Activated T-helper 1 cell treated with anti-CD3 and anti-CD28 coated beads, Interleukin-12 subunit alpha, Interleukin-12 subunit beta, Interleukin-2, Interleukin-4 antibody, amounts not matched to agents 30 ng/mL and 10 ng/mL and 1 ng/mL, durations not matched to agents 14 hours and 24 hours and 36 hours (primary cell): Measurements from ENCODE around the gene SH3BGR. TPM values are rescaled to one million over a fixed set of nuclear protein-coding genes. Genes with fewer than 3 reads are reported as not detected.
"Not testable (repeated sequence)": the region's sequence is repeated elsewhere in the genome, so short reads cannot be mapped to it uniquely, and the experiment has no call there.

ENCODE experiments used
- DNase-seq: peaks from one replicate; pipeline ENCODE4 v3.0.0; 2021; ENCODE audit warnings: low spot score
- H3K27ac Mint-ChIP-seq: one replicate; pipeline ENCODE4 v1.8.0; 2021; ENCODE audit warnings: mild to moderate bottlenecking, mixed read lengths
- H3K27me3 Mint-ChIP-seq: one replicate; pipeline ENCODE4 v1.8.0; 2022; ENCODE audit warnings: mild to moderate bottlenecking, moderate library complexity, mixed read lengths; ENCODE audit not compliant: insufficient read depth
- H3K36me3 Mint-ChIP-seq: one replicate; pipeline ENCODE4 v1.8.0; 2021; ENCODE audit warnings: low read depth, mixed read lengths
- H3K4me1 Mint-ChIP-seq: one replicate; pipeline ENCODE4 v1.8.0; 2021; ENCODE audit warnings: low read depth, mixed read lengths
- H3K4me3 Mint-ChIP-seq: one replicate; pipeline ENCODE4 v1.8.0; 2021; ENCODE audit warnings: mild to moderate bottlenecking, moderate library complexity, mixed read lengths
- H3K9me3 Mint-ChIP-seq: one replicate; pipeline ENCODE4 v1.8.0; 2021; ENCODE audit warnings: mixed read lengths
- intact Hi-C: fragments of 100-400 bp; cut with micrococcal nuclease; formaldehyde crosslinking; loops from one replicate; pipeline ENCODE4 v1.15.1; 2024
- total RNA-seq: library from RNA; stranded (reverse); gene quantifications from 2 replicates; pipeline ENCODE4 v1.2.3, GENCODE V29; 2022

SH3BGR gene
- total RNA-seq, 1 donor from 2014 or later, result 1.7 TPM

DNA sequence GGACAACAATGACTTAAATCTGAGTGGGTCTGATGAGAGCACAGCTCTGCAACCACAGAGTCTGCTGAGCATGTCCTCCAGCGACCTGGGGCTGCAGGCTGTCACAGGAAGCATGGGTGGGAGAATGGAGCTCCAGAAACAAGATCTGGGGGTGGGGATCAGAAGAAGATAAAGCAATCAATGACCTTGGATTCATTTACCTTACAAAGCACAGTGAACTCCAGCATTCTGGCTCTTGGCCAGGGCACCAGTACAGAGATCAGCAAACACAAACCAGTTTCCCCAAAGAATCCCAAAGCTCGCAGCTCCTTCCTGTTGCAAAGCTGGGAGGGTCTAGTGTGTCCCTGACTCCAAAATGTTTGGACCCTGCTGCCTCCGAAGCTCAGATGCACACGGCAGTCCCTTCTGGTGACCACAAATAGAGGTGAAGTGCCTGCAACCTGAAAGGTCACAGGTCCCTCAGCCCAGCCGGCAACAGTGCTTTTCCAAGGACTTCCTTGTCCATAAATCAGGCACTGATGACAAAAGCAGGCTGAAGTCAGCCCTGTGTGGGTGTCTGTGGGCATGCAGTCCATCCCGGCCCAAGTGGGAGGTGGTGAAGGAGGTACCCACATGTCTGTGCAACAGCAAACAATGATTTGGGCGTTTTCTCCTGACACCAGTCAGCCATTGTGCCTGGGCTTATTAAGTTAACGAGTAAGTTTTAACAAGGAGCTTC, 76.1 kb downstream of the SH3BGR start:
- no peaks in the 10 kb centered on the region for H3K36me3 Mint-ChIP-seq
- H3K4me1 Mint-ChIP-seq, result no peaks in the 10 kb centered on the region
- peaks cover 6% of the 10 kb centered on the region for H3K27me3 Mint-ChIP-seq
- intact Hi-C loops, result no loop called here
- no peaks in the 10 kb centered on the region for H3K9me3 Mint-ChIP-seq
- H3K27ac Mint-ChIP-seq, result no peak overlapping the region
- DNase-seq, result no peak
- no peak overlapping the region for H3K4me3 Mint-ChIP-seq

DNA sequence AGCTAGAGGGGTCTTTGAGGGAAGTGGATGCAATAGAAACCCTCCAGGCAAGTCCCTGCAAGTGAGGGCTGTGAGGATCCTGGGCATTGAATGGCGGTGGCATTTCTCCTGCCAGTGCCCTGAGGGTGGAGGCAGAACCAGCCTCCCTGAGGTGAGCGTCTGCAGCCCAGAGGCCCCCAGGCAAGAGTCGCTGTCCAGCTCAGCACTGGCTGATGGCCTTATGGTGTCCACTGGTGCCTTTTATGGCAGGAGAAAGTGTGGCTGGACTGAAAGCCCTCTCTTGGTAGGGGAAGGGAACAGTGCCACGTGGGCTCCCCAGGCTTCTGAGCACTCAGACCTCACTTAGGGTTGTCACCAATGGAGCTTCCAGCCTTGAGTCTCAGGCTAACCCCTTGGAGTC, 77.3 kb downstream of the SH3BGR start:
- H3K9me3 Mint-ChIP-seq, result no peaks in the 10 kb centered on the region
- H3K27ac Mint-ChIP-seq, result no peak overlapping the region
- no peak overlapping the region for H3K4me3 Mint-ChIP-seq
- no peaks in the 10 kb centered on the region for H3K4me1 Mint-ChIP-seq
- DNase-seq, result no peak
- intact Hi-C loops, result no loop called here
- no peaks in the 10 kb centered on the region for H3K36me3 Mint-ChIP-seq
- peaks cover 6% of the 10 kb centered on the region for H3K27me3 Mint-ChIP-seq

DNA sequence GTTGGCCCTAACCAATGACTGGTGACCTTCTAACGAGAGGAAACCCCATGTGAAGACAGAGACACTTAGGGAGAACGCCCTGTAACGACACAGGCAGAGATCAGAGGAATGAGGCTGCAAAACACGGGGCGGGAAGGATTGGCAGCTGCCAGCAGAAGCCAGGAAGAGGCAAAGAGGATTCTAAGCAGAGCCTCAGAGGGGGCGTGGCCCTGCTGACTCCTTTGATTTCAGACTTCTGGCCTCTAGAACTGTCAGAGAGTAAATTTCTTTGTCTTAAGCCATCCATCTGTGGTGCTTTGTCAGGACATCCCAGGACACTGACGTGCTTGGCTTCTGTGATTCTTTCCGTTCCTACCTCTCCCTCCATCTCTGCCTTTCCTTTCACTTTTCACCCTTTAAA, 79.3 kb downstream of the SH3BGR start:
- Mint-ChIP-seq H3K36me3 (no peaks in the 10 kb centered on the region), H3K9me3 (no peaks in the 10 kb centered on the region), H3K27ac (no peak overlapping the region), H3K4me3 (no peak overlapping the region), H3K4me1 (no peaks in the 10 kb centered on the region), H3K27me3 (peaks cover 6% of the 10 kb centered on the region)
- intact Hi-C loops, result no loop called here
- DNase-seq, result no peak

DNA sequence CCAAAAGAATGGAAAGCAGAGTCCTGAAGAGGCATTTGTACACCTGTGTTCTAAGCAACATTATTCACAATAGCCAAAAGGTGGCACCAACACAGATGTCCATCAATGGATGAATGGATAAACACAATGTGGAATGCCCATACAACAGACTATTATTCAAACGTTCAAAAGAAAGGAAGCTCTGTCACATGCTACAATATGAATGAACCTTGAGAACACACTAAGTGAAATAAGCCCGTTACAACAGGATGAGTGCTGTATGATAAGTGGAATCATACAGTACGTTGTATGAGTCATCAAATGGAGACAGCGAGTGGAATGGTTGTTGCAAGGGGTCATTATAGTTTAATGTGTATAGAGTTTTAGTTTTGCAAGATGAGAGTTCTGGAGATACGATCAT, 80.1 kb downstream of the SH3BGR start:
- Mint-ChIP-seq H3K9me3 (no peaks in the 10 kb centered on the region), H3K4me1 (no peaks in the 10 kb centered on the region), H3K27me3 (peaks cover 6% of the 10 kb centered on the region), H3K4me3 (no peak overlapping the region), H3K36me3 (no peaks in the 10 kb centered on the region), H3K27ac (no peak overlapping the region)
- intact Hi-C loops, result no loop called here
- DNase-seq, result no peak

DNA sequence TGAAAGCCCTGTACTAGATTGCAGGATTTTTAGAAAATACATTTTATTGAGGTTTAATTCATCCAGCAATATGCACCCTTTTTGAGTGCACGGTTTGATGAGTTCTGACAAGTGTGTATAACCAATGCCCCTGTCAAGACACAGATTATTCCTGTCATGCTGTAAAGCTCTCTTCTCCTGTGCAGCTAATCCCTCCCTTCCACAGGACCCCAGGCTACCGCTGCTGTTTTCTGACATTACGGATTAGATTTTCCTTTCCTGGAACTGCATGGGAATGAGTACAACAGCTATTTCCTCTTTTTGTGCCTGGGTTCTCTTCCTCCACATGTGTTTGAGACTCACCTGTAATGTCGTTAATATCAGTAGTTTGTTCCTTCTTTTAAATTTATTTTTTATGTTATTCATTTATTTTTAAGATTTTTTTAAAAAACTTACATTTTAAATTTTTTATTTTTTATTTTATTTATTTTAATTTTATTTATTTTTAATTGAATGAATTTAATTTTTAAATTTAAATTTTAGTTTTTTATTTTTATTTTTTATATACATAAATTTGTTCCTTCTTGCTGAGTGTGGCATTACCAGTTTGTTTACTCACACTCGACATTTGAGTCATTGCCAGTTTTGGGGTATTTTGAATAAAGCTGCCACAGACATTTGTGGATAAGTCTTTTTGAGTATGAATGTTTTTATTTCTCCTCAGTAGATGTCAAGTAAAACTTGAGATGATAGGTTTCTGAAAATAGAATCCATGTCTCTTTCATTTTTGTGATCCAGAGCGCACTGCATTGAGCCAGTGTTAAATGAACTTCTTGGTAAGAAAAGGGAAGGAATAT, 82.0 kb downstream of the SH3BGR start:
- Mint-ChIP-seq H3K4me3 (no peak overlapping the region), H3K27ac (no peak overlapping the region), H3K27me3 (no peaks in the 10 kb centered on the region), H3K4me1 (no peaks in the 10 kb centered on the region), H3K9me3 (no peaks in the 10 kb centered on the region), H3K36me3 (no peaks in the 10 kb centered on the region)
- DNase-seq, result no peak
- intact Hi-C loops, result no loop called here

DNA sequence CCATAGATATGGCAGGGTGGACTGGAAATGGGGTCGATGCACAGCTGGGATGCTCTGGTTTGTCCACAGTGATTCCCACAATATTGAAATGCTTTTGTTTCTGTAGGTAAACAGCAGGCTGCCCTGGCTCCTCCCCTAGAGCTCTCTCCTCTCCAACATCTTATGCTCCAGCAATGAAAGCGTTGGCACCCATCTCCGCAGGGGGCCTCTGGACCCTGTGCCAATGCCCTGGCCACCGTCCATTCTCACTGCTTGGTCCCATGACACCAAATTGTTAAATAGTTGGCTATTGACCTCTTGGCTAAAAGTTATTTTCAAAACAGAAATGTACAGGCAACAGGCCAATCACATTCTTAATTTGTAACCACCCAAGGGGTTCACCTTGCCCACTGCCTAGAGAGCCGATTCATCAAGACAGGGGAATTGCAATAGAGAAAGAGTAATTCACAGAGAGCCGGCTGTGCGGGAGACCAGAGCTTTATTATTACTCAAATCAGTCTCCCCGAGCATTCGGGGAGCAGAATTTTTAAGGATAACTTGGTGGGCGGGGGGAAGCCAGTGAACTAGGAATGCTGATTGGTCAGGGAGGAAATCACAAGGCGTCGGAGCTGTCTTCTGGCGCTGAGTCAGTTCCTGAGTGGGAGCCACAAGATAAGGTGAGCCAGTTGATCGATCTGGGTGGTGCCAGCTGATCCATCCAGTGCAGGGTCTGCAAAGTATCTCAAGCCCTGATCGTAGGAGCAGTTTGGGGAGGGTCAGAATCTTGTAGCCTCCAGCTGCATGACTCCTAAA, 84.1 kb downstream of the SH3BGR start:
- no peaks in the 10 kb centered on the region for H3K27me3 Mint-ChIP-seq
- H3K4me1 Mint-ChIP-seq, result no peaks in the 10 kb centered on the region
- H3K36me3 Mint-ChIP-seq, result no peaks in the 10 kb centered on the region
- no peaks in the 10 kb centered on the region for H3K9me3 Mint-ChIP-seq
- no peak overlapping the region for H3K27ac Mint-ChIP-seq
- intact Hi-C loops, result no loop called here
- DNase-seq, result no peak
- H3K4me3 Mint-ChIP-seq, result no peak overlapping the region

DNA sequence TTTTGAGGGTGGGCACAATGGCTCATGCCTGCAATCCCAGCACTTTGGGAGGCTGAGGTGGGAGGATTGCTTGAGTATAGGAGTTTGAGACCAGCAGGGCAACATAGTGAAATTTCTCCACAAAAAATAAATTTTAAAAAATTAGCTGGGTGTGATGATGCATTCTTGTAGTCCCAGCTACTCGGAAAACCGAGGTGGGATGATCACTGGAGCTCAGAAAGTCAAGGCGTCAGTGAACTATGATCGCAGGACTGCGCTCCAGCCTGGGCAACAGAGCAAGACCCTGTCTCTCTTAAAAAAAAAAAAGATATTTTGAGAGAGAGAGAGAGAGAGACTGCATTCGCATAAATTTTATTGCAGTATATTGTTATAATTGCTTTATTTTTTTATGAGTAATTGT, 85.1 kb downstream of the SH3BGR start:
- peaks cover 1% of the 10 kb centered on the region for H3K27me3 Mint-ChIP-seq
- no peak overlapping the region for H3K4me3 Mint-ChIP-seq
- no peaks in the 10 kb centered on the region for H3K36me3 Mint-ChIP-seq
- no peaks in the 10 kb centered on the region for H3K4me1 Mint-ChIP-seq
- DNase-seq, result no peak
- no peak overlapping the region for H3K27ac Mint-ChIP-seq
- H3K9me3 Mint-ChIP-seq, result no peaks in the 10 kb centered on the region
- intact Hi-C loops, result no loop called here

DNA sequence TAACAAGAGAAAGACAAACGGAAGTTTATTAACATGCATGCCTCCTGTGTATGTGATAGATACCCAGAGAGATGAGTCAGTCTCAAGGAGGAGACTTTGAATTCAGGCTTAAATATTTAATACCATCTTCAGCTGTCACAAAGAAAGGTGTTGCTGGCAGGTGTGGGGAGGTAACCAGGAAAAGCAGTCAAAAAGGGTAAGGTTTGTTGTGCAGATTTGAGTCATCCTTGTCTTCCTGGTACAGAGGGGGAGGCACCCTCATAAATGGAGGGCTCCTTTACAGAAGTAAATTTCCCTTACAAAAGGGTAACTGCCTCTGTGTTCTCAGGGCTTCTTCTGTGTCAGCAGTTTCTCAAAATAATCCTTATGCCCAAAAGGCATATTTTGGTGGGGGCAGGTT, 85.8 kb downstream of the SH3BGR start:
- Mint-ChIP-seq H3K4me3 (no peak overlapping the region), H3K36me3 (no peaks in the 10 kb centered on the region), H3K4me1 (no peaks in the 10 kb centered on the region), H3K27ac (no peak overlapping the region), H3K27me3 (peaks cover 1% of the 10 kb centered on the region), H3K9me3 (no peaks in the 10 kb centered on the region)
- DNase-seq, result no peak
- intact Hi-C loops, result no loop called here

DNA sequence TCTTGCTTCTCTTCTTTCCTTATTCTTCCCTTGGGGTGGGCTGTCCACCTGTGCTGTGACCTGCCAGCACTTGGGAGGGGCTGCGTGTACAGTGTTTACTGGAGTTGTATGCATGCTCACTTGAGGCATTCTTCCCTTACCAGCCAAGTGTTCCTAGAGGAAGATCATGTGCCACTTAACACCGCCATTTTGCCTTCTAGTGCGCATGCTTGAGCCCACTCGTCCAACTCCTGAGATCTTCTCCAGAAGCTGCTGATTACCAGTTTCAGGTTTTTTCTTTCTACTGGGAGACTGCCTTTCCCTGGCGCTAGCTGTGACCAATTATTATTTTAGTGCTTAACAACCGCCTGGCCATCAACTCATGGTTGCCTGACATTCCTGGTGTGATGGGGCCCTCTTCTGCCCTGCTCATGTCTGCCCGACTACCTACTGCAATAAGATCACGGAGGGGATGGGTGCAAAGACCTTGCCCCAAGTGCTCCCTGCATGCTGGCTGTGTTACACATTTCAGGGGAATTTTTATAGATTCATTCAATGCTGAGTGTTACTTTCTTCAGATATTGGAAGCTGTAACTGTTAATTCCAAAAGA, 86.8 kb downstream of the SH3BGR start:
- DNase-seq, result no peak
- intact Hi-C loops, result no loop called here
- Mint-ChIP-seq H3K9me3 (no peaks in the 10 kb centered on the region), H3K27me3 (peaks cover 1% of the 10 kb centered on the region), H3K4me1 (no peaks in the 10 kb centered on the region), H3K36me3 (no peaks in the 10 kb centered on the region), H3K4me3 (no peak overlapping the region), H3K27ac (no peak overlapping the region)

DNA sequence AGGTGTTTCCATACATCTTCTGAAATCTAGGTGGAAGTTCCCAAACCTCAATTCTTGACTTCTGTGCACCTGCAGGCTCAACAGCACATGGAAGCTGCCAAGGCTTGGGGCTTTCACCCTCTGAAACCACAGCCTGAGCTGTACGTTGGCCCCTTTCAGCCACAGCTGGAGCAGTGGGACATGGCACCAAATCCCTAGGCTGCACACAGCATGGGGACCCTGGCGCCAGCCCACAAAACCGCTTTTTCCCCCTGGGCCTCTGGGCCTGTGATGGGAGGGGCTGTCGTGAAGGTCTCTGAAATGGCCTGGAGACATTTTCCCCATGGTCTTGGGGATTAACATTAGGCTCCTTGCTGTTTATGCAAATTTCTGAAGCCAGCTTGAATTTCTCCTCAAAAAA, 88.6 kb downstream of the SH3BGR start:
- DNase-seq, H3K27me3 Mint-ChIP-seq, H3K9me3 Mint-ChIP-seq, H3K27ac Mint-ChIP-seq, H3K36me3 Mint-ChIP-seq, H3K4me1 Mint-ChIP-seq, H3K4me3 Mint-ChIP-seq, intact Hi-C loops: not testable (repeated sequence)

DNA sequence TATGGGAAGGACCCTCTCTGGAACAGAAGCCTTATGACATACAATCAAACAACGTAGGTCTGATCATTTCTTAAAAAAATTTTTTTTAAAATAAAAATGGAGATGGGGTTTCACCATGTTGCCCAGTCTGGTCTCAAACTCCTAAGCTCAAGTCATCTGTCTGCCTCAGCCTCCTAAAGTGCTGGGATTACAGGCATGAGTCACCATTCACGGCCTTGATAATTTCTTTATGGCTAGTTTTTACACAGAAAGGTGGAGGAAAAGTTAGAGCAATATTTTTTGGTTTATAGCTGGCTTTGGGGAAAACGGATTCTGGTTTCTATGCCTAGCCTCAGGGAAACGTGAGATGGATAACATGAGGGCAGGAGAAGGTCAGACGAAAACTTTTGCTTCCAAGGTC, 91.0 kb downstream of the SH3BGR start:
- H3K4me3 Mint-ChIP-seq, result no peak overlapping the region
- intact Hi-C loops, result no loop called here
- H3K27ac Mint-ChIP-seq, result no peak overlapping the region
- no peaks in the 10 kb centered on the region for H3K4me1 Mint-ChIP-seq
- no peaks in the 10 kb centered on the region for H3K9me3 Mint-ChIP-seq
- no peaks in the 10 kb centered on the region for H3K36me3 Mint-ChIP-seq
- H3K27me3 Mint-ChIP-seq, result peaks cover 1% of the 10 kb centered on the region
- DNase-seq, result no peak

DNA sequence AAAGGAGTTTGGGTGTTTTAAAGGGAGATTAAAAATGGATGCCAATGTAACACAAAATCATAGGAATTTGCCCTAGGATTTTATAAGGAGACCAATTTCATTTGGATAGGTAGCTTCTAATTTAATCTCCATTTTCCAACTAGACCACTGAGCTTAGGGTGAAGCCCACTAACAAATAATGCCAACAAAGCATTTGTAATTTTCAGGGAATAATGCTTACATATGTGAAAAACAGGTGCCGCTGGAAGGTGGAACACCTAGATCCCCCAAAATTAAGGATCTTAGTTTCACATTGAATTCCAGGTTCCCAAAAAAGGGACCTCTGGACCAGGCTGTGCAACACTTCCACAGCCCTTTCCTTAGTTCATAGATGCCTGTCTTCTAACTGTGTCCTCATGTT, 94.8 kb downstream of the SH3BGR start:
- H3K4me3 Mint-ChIP-seq, result no peak overlapping the region
- no peak for DNase-seq
- intact Hi-C loops, result no loop called here
- H3K27me3 Mint-ChIP-seq, result no peaks in the 10 kb centered on the region
- H3K9me3 Mint-ChIP-seq, result no peaks in the 10 kb centered on the region
- H3K27ac Mint-ChIP-seq, result no peak overlapping the region
- H3K4me1 Mint-ChIP-seq, result no peaks in the 10 kb centered on the region
- no peaks in the 10 kb centered on the region for H3K36me3 Mint-ChIP-seq

DNA sequence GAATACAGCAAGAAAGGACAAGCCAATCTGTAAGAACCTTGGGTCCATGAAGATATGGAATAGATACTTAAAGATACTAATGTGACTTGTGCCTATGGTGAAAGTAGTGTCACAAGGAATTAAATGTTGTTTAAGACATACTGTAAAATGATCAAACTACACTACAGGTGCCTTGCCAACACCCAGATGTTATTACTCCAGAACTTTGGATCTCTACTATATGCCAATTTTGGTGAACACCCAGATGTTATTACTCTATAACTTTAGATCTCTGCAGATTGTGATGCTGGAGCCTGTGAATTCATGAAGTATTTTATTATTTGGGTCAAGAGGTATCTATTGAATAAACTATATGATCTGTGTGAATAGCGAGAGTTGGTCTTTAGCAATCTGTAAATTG, 101.1 kb downstream of the SH3BGR start:
- intact Hi-C loops, result no loop called here
- no peaks in the 10 kb centered on the region for H3K9me3 Mint-ChIP-seq
- no peaks in the 10 kb centered on the region for H3K4me1 Mint-ChIP-seq
- no peaks in the 10 kb centered on the region for H3K36me3 Mint-ChIP-seq
- H3K4me3 Mint-ChIP-seq, result no peak overlapping the region
- DNase-seq, result no peak
- no peak overlapping the region for H3K27ac Mint-ChIP-seq
- H3K27me3 Mint-ChIP-seq, result no peaks in the 10 kb centered on the region
